Measurements from ENCODE around the gene WNT10A. TPM values are rescaled to one million over a fixed set of nuclear protein-coding genes. Genes with fewer than 3 reads are reported as not detected.
A peak's percentile ranks its signal among the peaks of the same experiment; 100 is the strongest.

The WNT10A gene
- total and polyA plus RNA-seq, 2 of the 8 experiments (the other 6 are each of a cell fraction or from before 2014, with no cell fraction given) = 0.05 TPM; not detected in 1

DNA sequence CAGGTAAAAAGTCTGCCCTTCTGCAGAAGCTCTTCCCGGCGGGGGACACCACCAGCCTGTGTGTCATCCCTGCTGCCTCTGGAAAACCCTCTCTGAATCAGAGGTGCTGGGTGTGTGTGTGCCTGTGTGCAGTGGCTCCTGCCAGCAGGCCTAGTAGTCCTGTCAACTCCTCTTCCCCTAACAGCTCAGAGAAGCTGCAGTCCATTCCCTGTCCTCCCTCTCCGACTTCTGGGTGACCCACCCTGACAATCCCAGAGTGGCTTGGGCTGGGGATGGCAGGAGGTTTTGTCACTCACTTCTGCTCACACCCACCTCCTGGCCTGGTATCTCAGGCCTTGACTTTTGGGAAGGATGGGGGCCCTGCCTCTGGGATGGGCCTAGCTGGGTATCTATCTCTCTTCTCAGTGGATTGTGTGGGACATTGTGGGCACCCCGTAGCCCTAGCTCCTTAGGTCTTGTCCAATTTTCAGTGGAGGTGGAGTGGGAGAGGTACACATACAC, 2.3 kb downstream of the WNT10A start:
- TF ChIP-seq EZH2 (IDR thresholded peaks at IDR 0.05; ENCODE audit: low read depth, low read length, severe bottlenecking) (peak; percentile 80), POU5F1 (IDR thresholded peaks at IDR 0.05; ENCODE audit: low read depth, low read length) (no peak), CHD1 (IDR thresholded peaks at IDR 0.05; ENCODE audit: low read depth, low read length) (no peak), YY1 (IDR thresholded peaks at IDR 0.05; ENCODE audit: low read depth, low read length) (no peak), SUZ12 (IDR thresholded peaks at IDR 0.05; ENCODE audit: low read length) (peak; percentile 79), RNF2 (IDR thresholded peaks at IDR 0.05; ENCODE audit: borderline replicate concordance, low read depth, low read length, missing control alignments, poor library complexity, severe bottlenecking) (peak; percentile 78), BCL11A (IDR thresholded peaks at IDR 0.05; ENCODE audit: low read depth in 2 of 2, low read length in 2 of 2) (no peak), SP1 (IDR thresholded peaks at IDR 0.05; ENCODE audit: low read depth, low read length) (no peak)
- Histone ChIP-seq H3K27me3 (replicated peaks in 1 of 4; ENCODE audit: control insufficient read depth in 3 of 4, extremely low read depth in 1 of 4, insufficient read depth in 3 of 4, low read length in 3 of 4) (peaks cover 93 to 100% (median 97%) of the 10 kb centered on the region in 4 experiments), H2AK5ac (ENCODE audit: low read depth, low read length) (no peak overlapping the region), H4K5ac (ENCODE audit: insufficient read length, low read depth, low read length) (no peak overlapping the region), H3K4ac (replicated peaks; ENCODE audit: insufficient read length, low read depth, low read length) (no peak overlapping the region), H3K4me2 (ENCODE audit: insufficient read depth in 1 of 2, low read depth in 2 of 2, low read length in 2 of 2) (peak overlapping the region in 1 of 2 experiments; percentile 9; a peak in 1 of 4 replicates), H3K4me1 (replicated peaks in 1 of 4; ENCODE audit: control insufficient read depth in 3 of 4, insufficient read depth in 4 of 4, low read length in 3 of 4) (peaks cover 0 to 24% (median 15%) of the 10 kb centered on the region in 4 experiments; a peak in 6 of 7 replicates), H3K56ac (replicated peaks; ENCODE audit: insufficient read length, low read depth, low read length) (no peak overlapping the region), H2BK15ac (ENCODE audit: low read length) (peak overlapping the region; percentile 72; the same call in 1 of the 2 replicates), H2AFZ (ENCODE audit: low read length) (no peak overlapping the region), H4K91ac (replicated peaks; ENCODE audit: insufficient read length, low read length) (no peak overlapping the region), H3K79me2 (ENCODE audit: control insufficient read depth in 1 of 2, insufficient read depth in 2 of 2, low read length in 2 of 2) (no peaks in the 10 kb centered on the region), H3K23ac (ENCODE audit: insufficient read length) (no peak overlapping the region), H2BK120ac (replicated peaks; ENCODE audit: low read depth, low read length) (no peak overlapping the region), H3K9me3 (ENCODE audit: insufficient read depth in 2 of 2, low read depth in 1 of 2, low read length in 1 of 2) (no peaks in the 10 kb centered on the region), H4K20me1 (replicated peaks in 1 of 2; ENCODE audit: control insufficient read depth in 1 of 2, insufficient read depth in 2 of 2, low read length in 2 of 2) (peaks cover under 1 to 29% of the 10 kb centered on the region in 2 experiments), H3K9ac (replicated peaks in 1 of 4; ENCODE audit: extremely low read depth in 1 of 4, low read depth in 3 of 4, low read length in 3 of 4) (no peak overlapping the region), H3K79me1 (ENCODE audit: low read depth, low read length) (no peaks in the 10 kb centered on the region; the same call in 1 of the 2 replicates), H3K27ac (ENCODE audit: low read depth, low read length) (no peak overlapping the region), H3K14ac (ENCODE audit: insufficient read length) (no peak overlapping the region), H4K8ac (ENCODE audit: extremely low read depth, insufficient read depth, low read length) (no peak overlapping the region), H2BK20ac (ENCODE audit: low read length) (peak overlapping the region; percentile 48; the same call in 1 of the 2 replicates), H2BK5ac (ENCODE audit: low read depth, low read length) (no peak overlapping the region), H3K18ac (ENCODE audit: extremely low read depth, low read length) (no peak overlapping the region), H3K4me3 (ENCODE audit: extremely low read depth in 1 of 4, insufficient read depth in 2 of 4, low read depth in 3 of 4, low read length in 4 of 4) (no peak overlapping the region), H2BK12ac (ENCODE audit: low read depth, low read length) (peak overlapping the region; percentile 84; the same call in 1 of the 2 replicates), H3K23me2 (ENCODE audit: low read depth, low read length) (no peaks in the 10 kb centered on the region; the same call in 1 of the 2 replicates), H3K36me3 (ENCODE audit: control insufficient read depth in 2 of 4, insufficient read depth in 4 of 4, low read length in 3 of 4) (peaks cover 0 to 4% (median 0%) of the 10 kb centered on the region in 4 experiments; a peak in 1 of 8 replicates)
- no peak for DNase-seq (ENCODE audit: low read depth in 1 of 2, low spot score in 2 of 2)
- ChIA-PET CTCF (ENCODE audit: partially characterized antibody) (interaction anchor here (0.7 to 21.8 kb wide), 9 partner anchors 5 to 120 kb away, joined by 3 to 783 read pairs (median 6); partner anchors contain the start of gene WNT10A), POLR2A (ENCODE audit: partially characterized antibody) (interaction anchor here (1.2 to 3.2 kb wide), 2 partner anchors 13 to 15 kb away, joined by 3 to 8 read pairs; no protein-coding TSS in a partner anchor)
- WGBS, 2 experiments (ENCODE audit: extremely low coverage in 1 of 2, insufficient coverage in 1 of 2, insufficient read length in 1 of 2, insufficient replicate concordance in 2 of 2, low coverage in 1 of 2, low lambda C conversion rate in 2 of 2, missing lambda C conversion rate in 1 of 2) = 40% methylated on average over 4 of the region's 4 CpGs; no CpG with 5 or more reads in 1 of the 2 experiments
- no peak for FAIRE-seq

Measured in H1 (cell line).